HepG2 (cell line): ENCODE data around the gene IGFALS. TPM values are rescaled to one million over a fixed set of nuclear protein-coding genes. Genes with fewer than 3 reads are reported as not detected.

ENCODE experiments used
- AGO2 ChIP-seq: fragments of 200-400 bp; formaldehyde crosslinking; optimal IDR thresholded peaks from 2 replicates; pipeline ENCODE3; 2017; ENCODE audit warnings: mild to moderate bottlenecking, low read depth, low read length, moderate library complexity
- DRAP1 ChIP-seq: IDR thresholded peaks from 2 replicates; pipeline ENCODE4 v1.6.1; 2016; ENCODE audit warnings: missing genetic modification reagents, missing compliant biosample characterization
- E2F1 ChIP-seq: sonication (generic); formaldehyde crosslinking; IDR thresholded peaks from 2 replicates; pipeline ENCODE4 v1.5.0; 2020; ENCODE audit warnings: missing genetic modification reagents
- MLXIP ChIP-seq: sonication (generic); formaldehyde crosslinking; IDR thresholded peaks from 2 replicates; pipeline ENCODE4 v1.9.0; 2021; ENCODE audit warnings: missing genetic modification reagents, borderline replicate concordance
- NFE2L1 ChIP-seq: sonication (generic); formaldehyde crosslinking; IDR thresholded peaks from 2 replicates; pipeline ENCODE4 v1.4.0; 2020; ENCODE audit warnings: missing genetic modification reagents, mild to moderate bottlenecking, borderline replicate concordance
- PAX8 ChIP-seq: sonication (generic); formaldehyde crosslinking; IDR thresholded peaks from 2 replicates; pipeline ENCODE4 v1.8.0; 2022; ENCODE audit warnings: mild to moderate bottlenecking, missing genetic modification reagents, borderline replicate concordance
- PLSCR1 ChIP-seq: sonication (generic); formaldehyde crosslinking; IDR thresholded peaks from 2 replicates; pipeline ENCODE4 v1.5.0; 2020; ENCODE audit warnings: missing genetic modification reagents, mild to moderate bottlenecking, borderline replicate concordance
- SIN3A ChIP-seq: IDR thresholded peaks from 2 replicates; pipeline ENCODE4 v1.6.1; 2011; ENCODE audit warnings: low read depth, mild to moderate bottlenecking, control low read depth, low read length, borderline replicate concordance
- SOX5 ChIP-seq: IDR thresholded peaks from 2 replicates; pipeline ENCODE4 v1.6.1; 2016; ENCODE audit warnings: borderline replicate concordance
- TAF1 ChIP-seq: sonication (generic); formaldehyde crosslinking; IDR thresholded peaks from 2 replicates; pipeline ENCODE4 v1.4.0; 2020; ENCODE audit warnings: missing genetic modification reagents
- ZBTB39 ChIP-seq: sonication (generic); formaldehyde crosslinking; IDR thresholded peaks from 2 replicates; pipeline ENCODE4 v1.5.0; 2020; ENCODE audit warnings: missing genetic modification reagents
- ZBTB4 ChIP-seq: sonication (generic); formaldehyde crosslinking; IDR thresholded peaks from 2 replicates; pipeline ENCODE4 v1.4.0; 2020; ENCODE audit warnings: missing genetic modification reagents, mild to moderate bottlenecking, borderline replicate concordance
- ZNF263 ChIP-seq: sonication (generic); formaldehyde crosslinking; IDR thresholded peaks from 2 replicates; pipeline ENCODE4 v1.4.0; 2020; ENCODE audit warnings: missing genetic modification reagents
- ZNF329 ChIP-seq: sonication (generic); formaldehyde crosslinking; IDR thresholded peaks from 2 replicates; pipeline ENCODE4 v1.9.0; 2021; ENCODE audit warnings: low read depth, mild to moderate bottlenecking, missing genetic modification reagents
- ZNF552 ChIP-seq: sonication (generic); formaldehyde crosslinking; IDR thresholded peaks from 2 replicates; pipeline ENCODE4 v1.9.0; 2022; ENCODE audit warnings: missing genetic modification reagents, mild to moderate bottlenecking, borderline replicate concordance
- ZNF75D ChIP-seq: sonication (generic); formaldehyde crosslinking; IDR thresholded peaks from 2 replicates; pipeline ENCODE4 v1.8.1; 2023; ENCODE audit warnings: missing genetic modification reagents, mild to moderate bottlenecking, borderline replicate concordance
- ZNF777 ChIP-seq: sonication (generic); formaldehyde crosslinking; IDR thresholded peaks from 2 replicates; pipeline ENCODE4 v1.4.0; 2020; ENCODE audit warnings: missing genetic modification reagents
- ZNF792 ChIP-seq: IDR thresholded peaks from 2 replicates; pipeline ENCODE4 v1.6.1; 2016
- polyA plus RNA-seq, 8 experiments: library from polyadenylated mRNA; depleted of rRNA in 3 of 8; stranded (reverse) in 7 of 8; unstranded in 1 of 8; fragments of >200 nt; fragmentation: Illumina TruSeq in 4 of 8; extraction: Trizol in 4 of 8; gene quantifications; 2 replicates each; pipeline versions ENCODE4 v1.2.1 to v1.2.3, GENCODE V29; 2011 to 2016; ENCODE audit warnings: low read depth in 4 of 8, missing spikeins in 1 of 8, mixed read lengths in 1 of 8; ENCODE audit not compliant: insufficient read depth in 1 of 8
- total RNA-seq, 5 experiments: library from RNA; depleted of rRNA; stranded (reverse); fragments of >200 nt; fragmentation: Illumina TruSeq; extraction: Trizol; gene quantifications; 2 replicates each; pipeline ENCODE4 v1.2.3, GENCODE V29; 2016; ENCODE audit warnings: low read depth in 1 of 5

The IGFALS gene
- total and polyA plus RNA-seq, 2 of the 13 experiments (the other 11 are each of a cell fraction or from before 2014, with no cell fraction given) = 0.34 to 2.4 TPM

- TF ChIP-seq ZBTB39 (CRISPR knock-in tag) (no peak), E2F1 (CRISPR knock-in tag) (0 out of 2 replicates have a peak, but pooled peaks have one; percentile 30), AGO2 (no peak), PLSCR1 (CRISPR knock-in tag) (no peak), SIN3A (peak; percentile 57; the same call in 1 of the 2 replicates), ZNF263 (CRISPR knock-in tag) (peak; percentile 57; the same call in 1 of the 2 replicates), NFE2L1 (no peak), TAF1 (CRISPR knock-in tag) (peak; percentile 24; the same call in 1 of the 2 replicates), DRAP1 (CRISPR knock-in tag) (peak; percentile 42; the same call in 1 of the 2 replicates), PAX8 (CRISPR knock-in tag) (no peak), ZNF552 (CRISPR knock-in tag) (no peak), ZNF777 (CRISPR knock-in tag) (no peak), MLXIP (0 out of 2 replicates have a peak, but pooled peaks have one; percentile 81), SOX5 (CRISPR knock-in tag) (peak; percentile 76), ZNF329 (no peak), ZNF792 (CRISPR knock-in tag) (peak; percentile 90), ZBTB4 (CRISPR knock-in tag) (peak; percentile 84; the same call in 1 of the 2 replicates), ZNF75D (CRISPR knock-in tag) (no peak)
These were observed 39.4 kb upstream of the IGFALS start (continued) for GRCh38 chr16:1832838-1833454.
